Brain microvascular endothelial cell (primary cell): ENCODE measurements around the gene GREM2.

ENCODE experiments used
- DNase-seq: peaks from one replicate; pipeline ENCODE4 v3.0.0-alpha.2; 2020
- H3K27ac ChIP-seq: fragments of 250-450 bp; sonication (Bioruptor Pico); 2 replicates; pipeline ENCODE4 v1.5.1; 2020; ENCODE audit warnings: mild to moderate bottlenecking, moderate library complexity
- H3K27me3 ChIP-seq: fragments of 250-450 bp; sonication (Bioruptor Pico); replicated peaks from 2 replicates; pipeline ENCODE4 v1.5.1; 2020; ENCODE audit warnings: mild to moderate bottlenecking
- H3K36me3 ChIP-seq: fragments of 250-450 bp; sonication (Bioruptor Pico); replicated peaks from 2 replicates; pipeline ENCODE4 v1.5.1; 2020; ENCODE audit warnings: mild to moderate bottlenecking
- H3K4me3 ChIP-seq: 2 replicates; pipeline ENCODE4 v1.5.1; 2011; ENCODE audit warnings: low read depth, mild to moderate bottlenecking, control low read depth, low read length, moderate library complexity
- CTCF ChIP-seq: IDR thresholded peaks from 2 replicates; pipeline ENCODE4 v1.5.1; 2011; ENCODE audit warnings: low read depth, mild to moderate bottlenecking, moderate library complexity, low read length, control low read depth, inconsistent platforms; ENCODE audit errors: missing control alignments
- in situ Hi-C: cut with HindIII; loops from 2 replicates; pipeline ENCODE4 v1.10.0; 2017; ENCODE audit warnings: low sequenced_read_pairs, low pct_ligation_motif_present

The GREM2 gene

GRCh38 chr1:240441669-240442068 lies 170.3 kb downstream of the GREM2 start:
- Histone ChIP-seq H3K27me3 (no peaks in the 10 kb centered on the region), H3K27ac (no peak overlapping the region), H3K36me3 (no peaks in the 10 kb centered on the region), H3K4me3 (no peak overlapping the region)
- in situ Hi-C loops, result no loop called here
- no peak for DNase-seq
- no peak for TF ChIP-seq CTCF
